Stimulated activated CD8-positive, alpha-beta memory T cell treated with anti-CD3 and anti-CD28 coated beads, Interleukin-2, amount 100 ng/mL, for 48 hours (primary cell): ENCODE measurements around the gene RPRML.
A peak's percentile ranks its signal among the peaks of the same experiment; 100 is the strongest.

ENCODE experiments used
- DNase-seq, 2 donors: peaks; one replicate each; pipeline ENCODE4 v3.0.0-alpha.2; 2020; ENCODE audit warnings: low read depth in 2 of 2

RPRML gene

GRCh38 chr17:46944931-46945330, 34.1 kb downstream of the RPRML start:
- no peak for DNase-seq

DNA sequence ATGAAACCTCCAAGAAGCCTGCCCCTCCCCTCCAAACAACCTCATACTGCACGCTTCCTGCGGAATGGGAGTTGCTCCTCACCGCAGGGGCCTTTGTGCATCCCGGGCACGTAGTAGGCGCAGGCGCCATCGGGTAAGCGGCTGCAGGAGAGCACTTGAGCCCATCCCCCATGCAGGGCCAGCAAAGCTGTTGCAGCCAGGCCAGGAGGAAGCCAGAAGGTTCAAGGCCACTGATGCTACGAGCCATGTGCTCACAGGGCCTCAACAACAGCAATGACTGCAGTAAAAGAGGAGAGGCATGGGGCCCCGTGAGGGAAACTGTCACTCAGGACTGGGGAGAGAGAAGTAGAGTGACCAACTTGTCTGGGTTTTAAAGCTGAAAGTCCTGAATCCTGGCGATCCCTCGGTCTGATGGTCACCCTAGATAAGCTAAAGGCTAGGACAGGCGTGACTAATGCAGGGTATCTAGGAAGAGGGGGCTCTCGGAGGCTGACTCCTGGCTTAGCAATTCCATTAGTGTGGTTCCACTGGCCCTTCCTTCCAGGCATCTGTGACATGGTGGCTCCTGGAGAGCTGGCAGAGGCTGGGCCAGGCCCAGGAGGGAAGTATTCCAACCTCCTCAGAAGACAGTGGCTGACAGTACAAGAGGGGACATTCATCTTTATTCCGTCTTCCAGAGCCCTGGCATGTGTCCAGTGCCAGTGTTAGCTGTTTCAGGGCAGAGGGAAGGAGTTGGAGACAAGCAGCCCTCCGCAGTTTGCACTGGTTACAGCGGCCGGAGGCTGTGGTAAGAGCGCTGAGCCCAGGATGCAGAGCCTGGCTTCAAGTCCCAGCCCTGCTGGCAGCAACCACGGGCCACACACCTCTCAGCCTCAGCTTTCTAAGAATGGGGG, 35.3 kb downstream of the RPRML start:
- no peak for DNase-seq

DNA sequence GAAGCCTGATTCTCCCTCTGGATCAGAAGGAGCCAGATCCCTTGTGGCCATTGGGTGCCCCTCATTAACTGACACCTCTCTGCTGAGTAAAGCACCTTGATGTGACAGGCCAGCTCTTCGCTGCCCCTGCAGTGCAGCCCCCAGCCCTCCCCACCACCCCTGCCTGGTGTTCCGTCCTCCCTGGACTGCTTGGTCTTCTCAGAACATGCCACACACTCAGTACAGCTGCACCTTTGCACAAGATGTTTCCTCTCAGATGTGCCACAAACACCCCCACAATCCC, 35.9 kb downstream of the RPRML start:
- DNase-seq, result no peak

DNA sequence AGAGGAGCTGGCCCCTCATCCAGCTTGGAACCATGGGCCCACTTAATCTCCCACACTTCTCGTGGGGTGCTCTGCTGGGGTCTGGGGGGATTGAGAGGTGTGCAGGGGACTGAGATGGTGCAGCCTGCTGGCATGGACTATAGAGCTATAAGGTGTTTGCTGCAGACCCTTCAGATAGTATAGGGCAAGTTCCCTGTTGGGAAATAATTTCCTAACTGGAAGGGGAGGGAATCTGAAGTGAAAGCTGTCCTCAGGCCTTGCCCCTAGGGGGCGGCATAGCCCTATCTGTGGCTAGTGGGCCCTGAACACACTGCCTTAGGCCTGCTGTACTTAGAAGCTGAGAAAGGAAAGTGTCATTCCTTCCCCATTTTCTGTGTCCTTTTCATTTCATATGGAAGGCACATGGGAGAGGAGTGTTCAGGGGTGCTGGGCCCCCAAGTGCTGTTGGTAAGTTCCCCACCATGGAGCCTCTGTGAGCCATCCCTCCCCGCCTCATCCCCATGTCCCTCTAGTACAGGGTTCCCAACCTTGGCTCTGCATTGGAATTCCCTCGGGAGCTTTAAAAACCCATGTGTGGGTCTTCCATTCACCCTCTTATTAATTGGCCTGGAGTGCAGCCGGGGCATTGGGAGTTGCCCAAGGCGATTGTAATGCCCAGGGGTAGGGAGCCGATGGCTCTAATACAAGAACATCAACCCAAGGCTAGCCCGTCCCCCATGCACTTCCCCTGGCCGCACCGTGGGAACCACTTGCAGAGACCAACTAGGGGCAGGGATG, 36.4 kb downstream of the RPRML start:
- DNase-seq, result peak; percentile 23 to 34

GRCh38 chr17:46940692-46941404, 38.2 kb downstream of the RPRML start:
- DNase-seq, result peak; percentile 45 to 50

- no peak for DNase-seq
These were observed 43.3 kb downstream of the RPRML start for GRCh38 chr17:46935658-46936266.

DNA sequence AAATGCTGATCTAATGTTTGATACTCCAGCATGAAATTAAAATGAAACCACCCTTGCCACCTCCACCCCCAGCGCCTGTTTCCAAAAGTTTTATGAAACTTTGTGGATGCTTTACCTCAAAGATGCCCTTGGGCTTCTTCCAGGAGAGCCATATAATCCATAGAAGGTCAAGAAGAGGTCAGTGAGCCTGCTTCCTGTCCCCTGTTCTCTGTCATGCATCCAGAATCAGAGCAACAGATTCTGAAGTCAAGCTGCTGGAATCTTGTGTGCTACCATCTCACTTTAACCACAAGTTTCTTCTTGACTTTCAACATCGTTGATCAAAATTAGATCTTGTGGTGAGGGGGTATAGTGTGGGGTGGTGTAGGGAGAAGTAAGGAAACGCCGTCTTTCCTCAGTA, 47.5 kb downstream of the RPRML start:
- DNase-seq, result no peak

DNA sequence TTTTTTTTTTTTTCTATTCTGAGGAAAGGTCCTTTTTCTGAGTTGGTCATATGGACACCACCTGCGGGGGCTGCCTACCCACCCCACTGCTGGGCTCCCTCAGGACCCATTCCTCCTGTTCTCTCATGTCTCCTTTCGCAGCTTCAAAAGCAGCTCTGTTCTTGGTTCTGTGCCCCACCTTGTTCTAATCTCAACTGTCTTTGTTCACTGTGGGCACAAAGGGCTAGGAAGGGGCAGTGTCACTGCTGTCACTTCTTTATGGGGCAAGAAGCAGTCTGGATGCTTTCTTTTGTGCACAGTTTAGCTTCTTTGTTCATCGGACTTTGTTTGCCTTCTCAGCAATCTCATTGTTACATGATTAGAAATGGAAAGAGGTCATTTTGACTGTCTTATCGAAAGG, 49.0 kb downstream of the RPRML start:
- DNase-seq, result no peak

DNA sequence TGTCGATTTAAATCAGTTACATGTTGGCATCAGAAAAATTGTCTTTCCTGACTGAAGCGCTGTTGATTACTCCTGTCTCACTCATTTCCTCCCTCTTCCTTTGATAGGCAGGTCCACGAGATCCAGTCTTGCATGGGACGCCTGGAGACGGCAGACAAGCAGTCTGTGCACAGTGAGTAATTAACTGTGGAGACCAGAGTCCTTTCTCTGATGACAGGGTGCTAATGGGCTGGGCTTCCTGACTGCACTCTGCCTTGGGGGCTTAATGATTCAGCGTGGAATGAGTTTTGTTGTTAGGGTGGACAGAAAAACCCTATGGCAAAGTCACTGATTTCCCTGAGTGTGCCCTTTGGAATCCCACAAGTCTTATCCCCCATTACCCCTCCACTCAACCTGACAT, 49.6 kb downstream of the RPRML start:
- no peak for DNase-seq

DNA sequence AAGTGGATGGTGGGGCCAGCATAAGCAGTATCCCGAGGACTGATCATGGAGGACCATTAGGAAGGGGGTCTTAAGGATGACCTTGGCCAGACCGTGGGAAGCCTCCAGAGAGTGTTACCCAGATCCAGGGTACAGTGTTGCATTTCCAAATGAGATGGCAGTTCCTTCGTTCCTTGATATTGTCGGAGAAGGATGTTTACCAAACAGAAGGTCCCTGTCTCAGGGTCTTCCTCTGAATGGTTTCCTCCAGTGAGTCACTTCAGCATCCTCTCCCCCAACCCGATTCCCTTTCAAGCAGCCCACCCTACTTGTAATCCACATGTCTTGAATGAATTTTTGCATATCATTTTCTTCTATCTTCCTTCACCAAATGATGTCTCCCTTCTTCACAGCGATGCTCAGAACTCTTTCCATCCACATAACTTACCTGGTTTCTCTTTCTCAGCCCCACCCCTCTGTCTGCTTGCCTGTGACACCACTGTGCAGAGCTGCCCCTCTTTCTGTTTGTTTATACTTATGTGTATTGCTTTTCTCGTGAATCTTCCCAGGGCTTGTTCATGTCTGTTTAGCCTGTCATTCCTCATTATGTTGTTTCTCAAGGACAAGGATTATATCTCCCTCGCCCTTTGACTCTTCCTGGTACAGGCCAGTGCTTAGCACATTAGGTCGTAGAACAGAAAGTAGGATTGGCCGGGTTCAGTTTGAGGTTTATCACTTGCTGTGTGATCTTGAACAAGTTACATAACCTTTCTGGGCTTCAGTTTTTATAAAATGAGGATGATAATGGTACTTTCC, 50.4 kb downstream of the RPRML start:
- no peak for DNase-seq
